Lung (tissue), 12 donors: ENCODE measurements around the gene NPFFR1. TPM values are rescaled to one million over a fixed set of nuclear protein-coding genes. Genes with fewer than 3 reads are reported as not detected.

Experiments
- ATAC-seq: fragments of 200-7000 bp; cut with Tn5 transposase; one replicate; pipeline ENCODE4 v1.9.1; 2020; ENCODE audit warnings: moderate number of reproducible peaks; ENCODE audit not compliant: insufficient read depth, low FRiP score
- DNase-seq, 3 donors: peaks; one replicate each; pipeline ENCODE4 v3.0.0-alpha.2; 2013 to 2017
- H3K27ac ChIP-seq, 2 donors: one replicate each; pipeline ENCODE4 v1.5.1; 2013; ENCODE audit warnings: mild to moderate bottlenecking in 2 of 2, moderate library complexity in 2 of 2, control low read depth in 1 of 2, inconsistent platforms in 1 of 2, low read depth in 1 of 2, low read length in 1 of 2
- H3K27me3 ChIP-seq, 3 donors: one replicate each; pipeline ENCODE4 v1.5.1; 2013; ENCODE audit warnings: low read length in 2 of 3; ENCODE audit not compliant: control insufficient read depth in 3 of 3, insufficient read depth in 3 of 3
- H3K36me3 ChIP-seq, 4 donors: one replicate each; pipeline ENCODE4 v1.5.1; 2013; ENCODE audit warnings: low read length in 4 of 4, mild to moderate bottlenecking in 1 of 4, moderate library complexity in 1 of 4; ENCODE audit not compliant: control insufficient read depth in 4 of 4, insufficient read depth in 4 of 4
- H3K4me1 ChIP-seq, 5 donors: one replicate each; pipeline ENCODE4 v1.5.1; 2013; ENCODE audit warnings: low read length in 5 of 5, mild to moderate bottlenecking in 2 of 5, moderate library complexity in 1 of 5; ENCODE audit not compliant: control insufficient read depth in 5 of 5, insufficient read depth in 5 of 5
- H3K4me3 ChIP-seq: one replicate; pipeline ENCODE4 v1.5.1; 2013; ENCODE audit warnings: mild to moderate bottlenecking, control low read depth, moderate library complexity
- H3K9ac ChIP-seq, 2 donors: one replicate each; pipeline ENCODE4 v1.5.1; 2013; ENCODE audit warnings: low read length in 2 of 2, control low read depth in 1 of 2; ENCODE audit not compliant: insufficient read depth in 1 of 2
- H3K9me3 ChIP-seq, 4 donors: one replicate each; pipeline ENCODE4 v1.5.1; 2013; ENCODE audit warnings: low read length in 3 of 4, mild to moderate bottlenecking in 1 of 4, moderate library complexity in 1 of 4; ENCODE audit not compliant: control insufficient read depth in 4 of 4, insufficient read depth in 3 of 4
- WGBS, 2 donors: extraction: QIAGEN DNeasy Blood & Tissue Kit; methylation state at CpG; one replicate each; pipeline ENCODE4 v1.1.7; 2013; 5-methylcytosine and 5-hydroxymethylcytosine counted together
- polyA plus RNA-seq, 2 donors: library from polyadenylated mRNA; stranded (reverse); fragments of 200-250 nt; gene quantifications; one replicate each; pipeline ENCODE4 v1.2.1, GENCODE V29; 2013
- total RNA-seq, 2 donors: library from RNA; depleted of rRNA in 1 of 2; stranded (reverse); fragments of >200 nt in 1 of 2; gene quantifications; one replicate each; pipeline ENCODE4 v1.2.1, GENCODE V29; 2014 to 2021
- TF ChIP-seq, protein P1 (sequence below): IDR thresholded peaks from 2 replicates; pipeline ENCODE4 v1.5.1; 2012; ENCODE audit warnings: mild to moderate bottlenecking; ENCODE audit errors: control extremely low read depth, extremely low read depth
- donor health status: control.
- donor health status: control.
- donor health status: Bipolar disorder and iron deficiency.
- donor health status: healthy.
- donor health status: DM: yes; HTN: yes; CAD: no.

Gene NPFFR1
- total and polyA plus RNA-seq, 4 donors = 0.12 to 2.2 (median 0.14) TPM

DNA sequence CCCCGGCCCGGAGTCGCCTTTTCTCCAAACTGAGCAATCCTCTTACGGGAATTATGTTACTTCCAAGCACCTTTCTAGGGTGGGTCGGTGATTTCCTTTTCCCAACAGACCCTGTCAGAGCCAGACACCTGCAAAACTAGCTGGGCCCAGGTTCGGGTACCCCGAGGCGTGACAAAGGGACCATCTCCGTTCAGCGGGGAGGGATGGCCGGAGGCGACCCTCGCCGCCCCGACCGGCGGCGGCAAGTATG is 51.0 kb downstream of the NPFFR1 start:
- Histone ChIP-seq H3K9me3 (no peaks in the 10 kb centered on the region), H3K27me3 (no peaks in the 10 kb centered on the region), H3K36me3 (peaks cover 0 to 7% (median 3%) of the 10 kb centered on the region in 4 donors), H3K9ac (peak overlapping the region; percentile 24 to 46), H3K27ac (peak overlapping the region; percentile 35 to 90), H3K4me3 (peak overlapping the region; percentile 66), H3K4me1 (peaks cover 0 to 22% (median 6%) of the 10 kb centered on the region in 5 donors)
- DNase-seq = no peak
- WGBS, 2 donors = 1% methylated on average over 18 of the region's 18 CpGs
- ATAC-seq = no peak
- TF ChIP-seq, protein P1, sequence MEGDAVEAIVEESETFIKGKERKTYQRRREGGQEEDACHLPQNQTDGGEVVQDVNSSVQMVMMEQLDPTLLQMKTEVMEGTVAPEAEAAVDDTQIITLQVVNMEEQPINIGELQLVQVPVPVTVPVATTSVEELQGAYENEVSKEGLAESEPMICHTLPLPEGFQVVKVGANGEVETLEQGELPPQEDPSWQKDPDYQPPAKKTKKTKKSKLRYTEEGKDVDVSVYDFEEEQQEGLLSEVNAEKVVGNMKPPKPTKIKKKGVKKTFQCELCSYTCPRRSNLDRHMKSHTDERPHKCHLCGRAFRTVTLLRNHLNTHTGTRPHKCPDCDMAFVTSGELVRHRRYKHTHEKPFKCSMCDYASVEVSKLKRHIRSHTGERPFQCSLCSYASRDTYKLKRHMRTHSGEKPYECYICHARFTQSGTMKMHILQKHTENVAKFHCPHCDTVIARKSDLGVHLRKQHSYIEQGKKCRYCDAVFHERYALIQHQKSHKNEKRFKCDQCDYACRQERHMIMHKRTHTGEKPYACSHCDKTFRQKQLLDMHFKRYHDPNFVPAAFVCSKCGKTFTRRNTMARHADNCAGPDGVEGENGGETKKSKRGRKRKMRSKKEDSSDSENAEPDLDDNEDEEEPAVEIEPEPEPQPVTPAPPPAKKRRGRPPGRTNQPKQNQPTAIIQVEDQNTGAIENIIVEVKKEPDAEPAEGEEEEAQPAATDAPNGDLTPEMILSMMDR = no peak

DNA sequence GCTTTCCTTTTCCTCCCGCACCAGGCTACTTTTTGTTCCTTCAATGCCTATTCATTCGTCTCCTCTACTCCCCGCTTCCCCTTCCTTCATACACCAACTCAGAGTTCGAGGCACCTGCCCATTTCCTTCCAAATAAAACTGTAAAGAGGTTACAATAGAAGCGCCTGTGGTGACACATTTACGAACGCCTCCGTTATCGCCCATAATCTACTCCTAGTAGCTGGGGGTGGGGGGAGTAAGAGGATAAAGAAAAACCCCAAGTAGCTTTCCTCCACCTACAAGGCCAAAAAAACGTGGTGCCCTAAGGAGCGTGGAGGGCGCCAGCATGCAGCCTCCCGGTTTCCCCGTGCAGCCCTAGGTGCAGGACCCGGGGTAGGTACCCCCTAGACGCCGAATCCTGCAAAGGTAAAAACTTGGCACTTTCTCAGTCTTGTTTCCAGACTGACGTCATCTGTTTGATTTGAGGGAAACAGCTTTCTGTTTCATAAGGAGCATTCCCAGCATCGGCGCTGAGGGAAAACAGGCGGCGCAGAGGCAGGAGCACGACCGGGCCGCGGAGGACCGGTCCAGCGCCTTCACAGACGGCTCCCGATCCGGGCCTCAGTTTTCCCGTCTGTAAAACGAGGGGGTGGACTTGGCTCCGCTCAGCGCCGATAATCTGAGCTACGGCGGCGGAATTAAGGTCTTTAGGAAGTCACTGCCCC is 51.5 kb downstream of the NPFFR1 start:
- DNase-seq (peak; percentile 65 to 74 (median 72)), ATAC-seq (peak; percentile 27)
- Histone ChIP-seq H3K9me3 (no peaks in the 10 kb centered on the region), H3K36me3 (peaks cover 0 to 7% (median 3%) of the 10 kb centered on the region in 4 donors), H3K27ac (peak overlapping the region; percentile 35 to 90), H3K9ac (peak overlapping the region; percentile 46 to 56), H3K4me3 (peak overlapping the region; percentile 66), H3K27me3 (no peaks in the 10 kb centered on the region), H3K4me1 (peaks cover under 1 to 22% (median 6%) of the 10 kb centered on the region in 5 donors)
- 2% methylated on average over 39 of the region's 39 CpGs for whole genome bisulfite sequencing, 2 donors
- TF ChIP-seq, protein P1 = no peak

DNA sequence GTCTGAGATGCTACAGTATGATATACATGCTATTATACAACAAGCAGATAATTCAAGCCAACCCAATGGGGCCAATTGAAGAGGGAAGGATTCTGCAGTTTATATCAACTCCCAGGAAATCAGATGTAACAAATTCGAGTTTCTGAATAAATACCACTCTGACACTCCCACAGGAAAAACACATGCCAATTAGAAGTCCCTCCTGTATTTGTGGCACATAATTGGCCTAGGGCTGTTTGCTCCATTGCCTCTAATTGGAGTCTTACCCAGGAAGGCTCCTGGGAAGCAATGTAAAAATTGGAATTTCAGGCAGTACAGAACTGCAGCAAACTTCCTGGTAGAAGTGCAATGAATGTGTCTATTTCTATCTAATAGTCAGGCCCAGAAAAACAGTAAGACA is 55.3 kb downstream of the NPFFR1 start:
- no peak overlapping the region for H3K4me3 ChIP-seq
- H3K27me3 ChIP-seq = no peaks in the 10 kb centered on the region
- no peak overlapping the region for H3K27ac ChIP-seq
- H3K36me3 ChIP-seq = peaks cover 0 to 7% (median 4%) of the 10 kb centered on the region in 4 donors
- peaks cover 0 to 12% (median 6%) of the 10 kb centered on the region in 5 donors for H3K4me1 ChIP-seq
- TF ChIP-seq, protein P1 = no peak
- H3K9me3 ChIP-seq = no peaks in the 10 kb centered on the region
- ATAC-seq (no peak), DNase-seq (no peak)
- WGBS, 2 donors = 40 to 66% methylated on average over 1 of the region's 1 CpG
- H3K9ac ChIP-seq = no peak overlapping the region
